ENCODE measurements around the gene MEDAG.

MEDAG gene

GRCh38 chr13:30905932-30906383 is at the start of gene MEDAG:
Gene MEDAG (plus strand): TSS chr13:30906271. CDS start chr13:30906516, 245 bp downstream.
- no peak for DNase-seq (ENCODE audit: low spot score)

DNA sequence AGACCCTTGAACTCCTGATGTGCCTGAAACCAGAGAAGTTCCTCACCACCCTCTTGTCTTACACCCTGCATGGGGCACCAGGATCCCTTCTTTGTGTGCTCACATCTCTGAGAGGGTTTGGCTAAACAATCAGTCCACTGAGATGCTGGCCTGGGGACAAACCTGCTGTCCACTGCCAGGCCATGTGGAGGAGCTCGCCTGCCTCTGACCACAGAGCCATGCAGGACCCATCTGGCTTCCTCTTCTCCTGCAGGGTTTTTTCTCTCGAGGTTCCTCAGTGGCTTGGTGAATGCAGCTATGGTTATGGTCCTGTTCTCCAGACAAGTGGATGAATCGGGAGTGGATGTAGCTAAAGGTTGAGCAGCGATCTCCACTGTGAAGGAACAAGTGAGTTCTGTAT is 49.1 kb upstream of the MEDAG start:
- no peak for DNase-seq (ENCODE audit: low spot score)

GRCh38 chr13:30857636-30858035 is 48.4 kb upstream of the MEDAG start:
- DNase-seq (ENCODE audit: low spot score) = no peak

GRCh38 chr13:30859326-30859725 is 46.7 kb upstream of the MEDAG start:
- DNase-seq (ENCODE audit: low spot score) = no peak

DNA sequence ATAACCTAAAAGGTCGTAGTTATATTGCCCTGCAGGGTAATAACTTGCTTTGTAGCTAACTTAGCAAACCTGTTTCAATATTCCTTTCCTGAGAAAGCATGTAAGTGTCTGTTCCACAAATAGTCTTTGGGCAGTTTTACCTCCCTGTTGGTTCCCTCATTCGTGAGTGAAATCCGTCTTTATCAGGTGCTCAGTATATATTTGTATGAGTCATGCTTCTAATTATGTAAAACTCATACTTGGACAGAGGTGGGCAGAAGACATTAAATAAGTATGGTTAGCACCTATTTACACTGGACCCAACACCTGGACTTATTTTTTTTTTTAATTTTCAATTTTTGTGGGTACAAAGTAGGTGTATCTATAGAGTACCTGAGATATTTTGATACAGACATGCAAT is 44.9 kb upstream of the MEDAG start:
- no peak for DNase-seq (ENCODE audit: low spot score)

DNA sequence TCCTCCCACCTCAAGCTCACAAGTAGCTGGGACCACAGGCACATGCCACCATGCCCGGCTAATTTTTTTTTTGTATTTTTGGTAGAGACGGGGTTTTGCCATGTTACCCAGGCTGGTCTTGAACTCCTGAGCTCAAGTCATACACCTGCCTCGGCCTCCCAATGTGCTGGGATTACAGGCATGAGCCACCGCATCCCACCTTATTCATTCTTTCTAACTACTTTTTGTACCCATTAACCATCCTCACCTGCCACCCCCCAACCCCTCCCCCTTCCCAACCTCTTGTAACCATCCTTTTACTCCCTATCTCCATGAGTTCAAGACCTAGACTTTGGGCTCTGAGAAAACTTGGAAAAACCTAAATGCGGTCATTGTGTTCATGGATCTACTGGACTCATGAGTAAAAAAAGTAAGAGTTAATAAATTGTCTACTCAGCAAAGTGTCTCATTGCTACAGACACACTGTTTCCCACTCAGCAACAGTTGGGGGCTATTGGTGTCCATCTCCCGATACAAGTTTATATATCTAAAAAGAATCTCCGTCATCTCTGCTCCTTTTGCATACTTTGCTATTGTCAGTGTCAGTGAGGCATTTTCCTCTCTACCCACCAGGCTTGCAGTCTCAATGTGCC is 44.1 kb upstream of the MEDAG start:
- no peak for DNase-seq (ENCODE audit: low spot score)

GRCh38 chr13:30862707-30863106 is 43.4 kb upstream of the MEDAG start:
- DNase-seq (ENCODE audit: low spot score) = no peak

GRCh38 chr13:30863231-30863630 is 42.8 kb upstream of the MEDAG start:
- DNase-seq (ENCODE audit: low spot score) = no peak

DNA sequence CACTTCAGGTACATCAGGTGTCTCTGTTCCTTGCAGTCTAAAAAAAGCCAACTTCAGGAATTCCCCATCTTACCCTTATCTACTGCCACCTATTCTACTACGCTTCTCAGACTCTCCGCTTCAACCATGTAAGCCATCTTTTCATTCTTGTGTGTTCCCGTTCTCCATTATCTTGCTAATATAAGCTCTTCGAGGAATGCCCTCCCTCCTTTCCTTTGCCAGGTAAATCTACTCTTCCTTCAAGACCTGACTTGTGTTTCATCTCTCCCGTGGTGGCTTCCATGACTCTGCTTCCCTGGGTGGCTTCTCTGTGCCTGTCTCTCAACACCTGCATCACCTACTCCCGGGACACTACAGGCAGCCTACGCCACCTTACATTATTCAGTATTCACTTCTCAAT is 42.3 kb upstream of the MEDAG start:
- no peak for DNase-seq (ENCODE audit: low spot score)

- DNase-seq (ENCODE audit: low spot score) = no peak
Observed at GRCh38 chr13:30864433-30865122, 41.5 kb upstream of the MEDAG start.

- peak; percentile 70 for DNase-seq (ENCODE audit: low spot score)
Observed at GRCh38 chr13:30865123-30866049, 40.7 kb upstream of the MEDAG start.

DNA sequence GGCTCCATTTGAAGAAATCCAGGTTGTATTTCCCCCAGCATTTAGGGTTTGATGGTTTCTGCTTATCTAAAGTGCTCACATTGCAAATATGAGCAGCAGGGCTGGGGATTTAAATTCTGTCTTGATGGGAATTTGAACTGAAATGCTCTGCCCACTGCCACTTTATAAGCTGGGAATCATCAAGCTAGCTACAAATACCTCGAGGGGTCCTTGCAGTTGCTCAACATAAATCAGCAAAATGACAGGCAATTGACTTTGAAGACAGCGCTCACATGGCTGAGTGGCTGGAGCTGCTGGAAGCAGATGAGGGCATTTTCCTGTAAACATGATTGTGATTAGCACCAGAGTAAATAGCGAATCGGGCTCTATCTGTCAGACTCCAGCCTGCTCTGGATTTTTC is 39.4 kb upstream of the MEDAG start:
- no peak for DNase-seq (ENCODE audit: low spot score)

- DNase-seq (ENCODE audit: low spot score) = no peak
Observed at GRCh38 chr13:30867089-30867669, 38.9 kb upstream of the MEDAG start.

DNA sequence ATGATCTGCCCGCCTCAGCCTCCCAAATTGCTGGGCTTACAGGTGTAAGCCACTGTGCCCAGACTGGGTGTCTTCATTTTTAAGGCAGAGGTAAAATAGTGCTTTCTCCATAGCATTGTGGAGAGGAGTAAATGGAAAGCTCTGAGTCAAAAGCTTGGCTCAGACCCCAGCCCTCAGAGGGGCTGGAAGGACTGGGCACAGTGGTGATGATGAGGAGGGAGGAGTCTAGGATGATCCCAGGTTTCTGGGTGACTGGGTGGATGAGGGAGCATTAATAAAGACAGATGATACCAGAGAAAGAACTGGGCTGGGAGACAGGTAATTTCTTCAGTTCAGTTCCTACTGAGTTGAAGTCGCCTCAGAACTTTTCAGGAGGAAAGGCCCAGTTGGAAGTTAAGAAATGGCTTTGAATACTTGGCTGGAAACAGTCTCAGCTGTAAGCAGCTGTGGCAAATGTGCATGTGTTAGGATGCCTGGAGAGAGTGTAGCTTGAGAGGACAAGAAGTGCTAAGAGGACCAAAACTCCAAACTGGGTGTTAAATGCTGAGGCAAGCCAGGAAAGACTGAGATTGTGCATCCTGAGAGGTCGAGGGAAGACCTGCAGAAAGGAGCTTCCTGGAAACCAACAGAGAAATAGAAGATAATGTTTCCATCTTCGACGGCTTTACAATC is 37.1 kb upstream of the MEDAG start:
- DNase-seq (ENCODE audit: low spot score) = no peak

DNA sequence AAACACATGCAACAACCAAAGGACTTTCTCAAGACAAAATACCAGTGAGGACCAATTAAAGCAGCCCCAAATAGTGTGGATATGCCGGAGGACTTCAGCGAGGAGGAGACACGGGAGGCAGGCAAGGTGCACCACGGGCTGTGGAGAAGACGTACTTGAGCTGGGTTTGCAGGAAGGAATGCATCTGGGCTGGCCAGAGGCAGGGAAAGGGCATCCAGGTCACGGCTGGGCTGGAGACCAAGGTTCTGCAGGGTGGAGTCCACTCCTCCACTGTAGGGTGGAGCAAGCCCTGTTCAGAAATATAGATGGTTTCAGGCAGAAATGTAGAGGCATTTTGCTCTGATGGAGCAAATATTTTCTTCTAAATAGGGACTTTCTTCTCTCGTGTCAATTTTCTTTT is 36.6 kb upstream of the MEDAG start:
- no peak for DNase-seq (ENCODE audit: low spot score)

GRCh38 chr13:30870049-30870884 is 35.8 kb upstream of the MEDAG start:
- DNase-seq (ENCODE audit: low spot score) = peak; percentile 93

DNA sequence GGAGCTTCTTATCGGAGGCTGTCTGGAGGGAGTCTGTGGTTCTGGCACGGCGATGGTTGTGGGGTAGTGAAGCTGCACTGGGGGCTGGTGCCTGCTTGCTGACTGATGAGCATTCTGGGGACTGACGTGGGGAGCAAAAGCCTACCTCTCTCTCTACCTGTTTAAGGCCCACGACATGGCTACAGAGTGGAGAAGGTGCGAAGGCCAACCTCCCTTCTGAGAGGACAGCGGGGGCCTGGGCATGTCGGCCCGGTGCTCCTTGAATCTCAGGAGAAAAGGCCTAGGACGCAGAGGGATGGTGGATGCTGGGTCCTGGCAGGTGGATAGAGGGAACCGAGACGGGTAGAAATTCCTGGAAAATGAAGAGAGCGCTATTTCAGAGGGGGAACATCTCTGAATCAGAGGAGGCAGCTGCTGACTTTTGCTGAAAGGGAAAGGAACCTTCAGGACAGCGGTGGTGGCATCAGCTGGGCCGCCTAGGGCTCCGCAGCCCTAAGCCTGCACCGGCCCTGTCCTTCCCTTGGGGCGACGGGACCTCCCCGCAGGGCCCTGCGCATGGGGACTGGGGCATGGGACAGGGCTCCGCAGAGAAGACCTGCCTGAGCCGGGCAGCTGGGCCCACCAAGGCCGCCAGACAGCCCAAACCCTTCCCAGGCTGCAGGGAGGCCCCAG is 35.0 kb upstream of the MEDAG start:
- no peak for DNase-seq (ENCODE audit: low spot score)

GRCh38 chr13:30871588-30872275 is 34.3 kb upstream of the MEDAG start:
- DNase-seq (ENCODE audit: low spot score) = no peak

GRCh38 chr13:30872276-30872594 is 33.8 kb upstream of the MEDAG start:
- no peak for DNase-seq (ENCODE audit: low spot score)

All from AG08396 (cell line).